IMR-90 (cell line): ENCODE measurements around the gene PPP1CA. TPM values are rescaled to one million over a fixed set of nuclear protein-coding genes. Genes with fewer than 3 reads are reported as not detected.

Source experiments
- ATAC-seq: fragments of 200-7000 bp; cut with Tn5 transposase; 2 replicates; pipeline ENCODE4 v1.9.1; 2020; ENCODE audit warnings: low read depth, mild to moderate bottlenecking, moderate library complexity
- BruUV-seq: library from RNA; stranded (reverse); fragments of 400-500 nt; replicated peaks from 2 replicates; lab custom pipeline; 2021; lab: Mats Ljungman, UMichigan
- CTCF ChIA-PET: fragments of 300-600 bp; formaldehyde crosslinking; extraction: SDS; loops from one replicate; lab custom pipeline; 2021; ENCODE audit warnings: antibody characterized with exemption; lab: Yijun Ruan, JAX
- POLR2A ChIA-PET: fragments of 300-600 bp; sonication (Branson Sonifier 250); formaldehyde crosslinking; loops from one replicate; lab custom pipeline; 2022; ENCODE audit warnings: antibody characterized with exemption; ENCODE audit not compliant: unreplicated experiment; lab: Charles Lee
- DNase-seq: peaks from one replicate; pipeline ENCODE4 v3.0.0; 2013
- H2AFZ ChIP-seq: replicated peaks from 2 replicates; pipeline ENCODE3; 2013; ENCODE audit warnings: low read length, mild to moderate bottlenecking; ENCODE audit not compliant: poor library complexity
- H2AK5ac ChIP-seq: 2 replicates; pipeline ENCODE4 v1.6.1; 2013; ENCODE audit warnings: low read depth, low read length, inconsistent platforms
- H2AK9ac ChIP-seq: replicated peaks from 2 replicates; pipeline ENCODE3; 2013; ENCODE audit warnings: mild to moderate bottlenecking, low read depth, low read length, moderate library complexity; ENCODE audit not compliant: poor library complexity
- H2BK120ac ChIP-seq: 2 replicates; pipeline ENCODE4 v1.6.1; 2013; ENCODE audit warnings: low read depth, low read length, inconsistent platforms
- H2BK15ac ChIP-seq: 3 replicates; pipeline ENCODE4 v1.6.1; 2013; ENCODE audit warnings: low read depth, low read length, inconsistent platforms
- H2BK20ac ChIP-seq: 2 replicates; pipeline ENCODE4 v1.6.1; 2013; ENCODE audit warnings: low read depth, mild to moderate bottlenecking, inconsistent platforms, low read length, moderate library complexity
- H2BK5ac ChIP-seq: 2 replicates; pipeline ENCODE4 v1.6.1; 2013; ENCODE audit warnings: mild to moderate bottlenecking, low read depth, low read length, inconsistent platforms; ENCODE audit not compliant: poor library complexity, severe bottlenecking
- H3K14ac ChIP-seq: replicated peaks from 2 replicates; pipeline ENCODE4 v1.6.1; 2013; ENCODE audit warnings: low read depth, low read length, inconsistent platforms
- H3K18ac ChIP-seq: 2 replicates; pipeline ENCODE4 v1.6.1; 2013; ENCODE audit warnings: low read depth, low read length, control low read depth
- H3K23ac ChIP-seq: 2 replicates; pipeline ENCODE4 v1.6.1; 2013; ENCODE audit warnings: low read depth, low read length, inconsistent platforms
- H3K27ac ChIP-seq: 2 replicates; pipeline ENCODE4 v1.5.1; 2013; ENCODE audit warnings: mild to moderate bottlenecking, control low read depth, low read length; ENCODE audit not compliant: insufficient read depth
- H3K27me3 ChIP-seq: 2 replicates; pipeline ENCODE4 v1.6.1; 2013; ENCODE audit warnings: low read length; ENCODE audit not compliant: control insufficient read depth, insufficient read depth
- H3K36me3 ChIP-seq: 2 replicates; pipeline ENCODE4 v1.6.1; 2013; ENCODE audit warnings: low read length, mixed read lengths; ENCODE audit not compliant: control insufficient read depth, insufficient read depth
- H3K4ac ChIP-seq: 2 replicates; pipeline ENCODE4 v1.6.1; 2013; ENCODE audit warnings: low read depth, low read length, inconsistent platforms
- H3K4me1 ChIP-seq: 2 replicates; pipeline ENCODE4 v1.6.1; 2013; ENCODE audit warnings: low read length, mixed read lengths; ENCODE audit not compliant: control insufficient read depth, insufficient read depth
- H3K4me2 ChIP-seq: 2 replicates; pipeline ENCODE4 v1.6.1; 2013; ENCODE audit warnings: low read depth, mild to moderate bottlenecking, control low read depth, low read length, moderate library complexity
- H3K4me3 ChIP-seq: 2 replicates; pipeline ENCODE4 v1.5.1; 2013; ENCODE audit warnings: low read depth, mild to moderate bottlenecking, control low read depth, low read length, moderate library complexity; ENCODE audit not compliant: insufficient read depth
- H3K56ac ChIP-seq: 2 replicates; pipeline ENCODE4 v1.6.1; 2013; ENCODE audit warnings: low read length, inconsistent platforms; ENCODE audit not compliant: insufficient read depth; ENCODE audit errors: extremely low read depth
- H3K79me1 ChIP-seq, 2 experiments: 2 replicates each; pipeline ENCODE4 v1.6.1; 2013; ENCODE audit warnings: low read length in 2 of 2, inconsistent platforms in 1 of 2, low read depth in 1 of 2
- H3K9ac ChIP-seq: 2 replicates; pipeline ENCODE4 v1.6.1; 2013; ENCODE audit warnings: low read depth, low read length, control low read depth
- H3K9me1 ChIP-seq: 2 replicates; pipeline ENCODE4 v1.6.1; 2013; ENCODE audit warnings: low read length, inconsistent platforms; ENCODE audit not compliant: insufficient read depth
- H3K9me3 ChIP-seq: 2 replicates; pipeline ENCODE4 v1.6.1; 2013; ENCODE audit warnings: low read length; ENCODE audit not compliant: control insufficient read depth, insufficient read depth
- H4K20me1 ChIP-seq: 2 replicates; pipeline ENCODE4 v1.6.1; 2013; ENCODE audit warnings: low read length, inconsistent platforms; ENCODE audit not compliant: insufficient read depth
- H4K5ac ChIP-seq: 2 replicates; pipeline ENCODE4 v1.6.1; 2013; ENCODE audit warnings: mild to moderate bottlenecking, low read depth, low read length, control low read depth
- H4K8ac ChIP-seq, 2 experiments: 2 replicates each; pipeline ENCODE4 v1.6.1; 2013; ENCODE audit warnings: low read depth in 2 of 2, low read length in 2 of 2, control low read depth in 1 of 2, inconsistent platforms in 1 of 2
- H4K91ac ChIP-seq: 2 replicates; pipeline ENCODE4 v1.6.1; 2013; ENCODE audit warnings: low read depth, low read length, inconsistent platforms; ENCODE audit not compliant: insufficient read depth
- CEBPB ChIP-seq: IDR thresholded peaks from 2 replicates; pipeline ENCODE4 v1.6.1; 2012; ENCODE audit warnings: low read depth, low read length, improper control_type of control experiment
- CTCF ChIP-seq: conservative IDR thresholded peaks from 2 replicates; pipeline ENCODE4 v1.5.1; 2012; ENCODE audit warnings: mild to moderate bottlenecking, low read depth, low read length, improper control_type of control experiment
- FOS ChIP-seq: fragments of 150-350 bp; IDR thresholded peaks from 2 replicates; pipeline ENCODE4 v1.6.1; 2016; ENCODE audit warnings: low read depth, low read length
- NFE2L2 ChIP-seq: fragments of 150-350 bp; IDR thresholded peaks from 2 replicates; pipeline ENCODE4 v1.6.1; 2016; ENCODE audit warnings: low read depth, mild to moderate bottlenecking, low read length
- RAD21 ChIP-seq: IDR thresholded peaks from 2 replicates; pipeline ENCODE4 v1.6.1; 2012; ENCODE audit warnings: low read length, improper control_type of control experiment
- RCOR1 ChIP-seq: IDR thresholded peaks from 2 replicates; pipeline ENCODE4 v1.6.1; 2012; ENCODE audit warnings: mild to moderate bottlenecking, low read length, improper control_type of control experiment; ENCODE audit not compliant: insufficient replicate concordance
- SMC3 ChIP-seq: fragments of 150-350 bp; IDR thresholded peaks from 2 replicates; pipeline ENCODE4 v1.6.1; 2016; ENCODE audit warnings: low read depth, mild to moderate bottlenecking, antibody characterized with exemption, low read length, moderate library complexity
- WGBS, 2 experiments: methylation state at CpG; one replicate each; pipeline versions ENCODE4 v1.1.5 to v1.1.7; 2013; ENCODE audit warnings: missing lambda C conversion rate in 2 of 2; ENCODE audit not compliant: insufficient read length in 1 of 2; ENCODE audit errors: extremely low coverage in 2 of 2; 5-methylcytosine and 5-hydroxymethylcytosine counted together
- dilution Hi-C: fragments of 300-500 bp; cut with HindIII; formaldehyde crosslinking; loops from one replicate; pipeline ENCODE4 v1.14.3; 2018; ENCODE audit warnings: low sequenced_read_pairs; ENCODE audit not compliant: unreplicated experiment
- in situ Hi-C: fragments of 300-500 bp; cut with MboI; formaldehyde crosslinking; loops from 3 replicates; pipeline ENCODE4 v1.14.3; 2019; ENCODE audit warnings: low sequenced_read_pairs, inconsistent platforms, mixed read lengths
- intact Hi-C: fragments of 100-400 bp; cut with micrococcal nuclease; formaldehyde crosslinking; loops from 2 replicates; pipeline ENCODE4 v1.10.0; 2022
- polyA plus RNA-seq, 3 experiments: library from polyadenylated mRNA; depleted of rRNA; stranded (reverse); fragments of >200 nt; gene quantifications; 2 replicates each; pipeline ENCODE4 v1.2.3, GENCODE V29; 2012; ENCODE audit warnings: low replicate concordance in 1 of 3
- total RNA-seq: library from RNA; depleted of rRNA; stranded (reverse); fragments of >200 nt; gene quantifications from 2 replicates; pipeline ENCODE4 v1.2.3, GENCODE V29; 2012

The PPP1CA gene
- total and polyA plus RNA-seq, 2 of the 4 experiments (the other 2 are of a cell fraction) = 228 to 313 TPM

GRCh38 chr11:67351275-67352005 is 50.2 kb downstream of the PPP1CA start:
- dilution Hi-C loops (no loop called here), in situ Hi-C loops (no loop called here), intact Hi-C loops (loop anchor here (1.0 kb wide), 1 partner anchor 31 kb away; no protein-coding TSS in a partner anchor)
- no peak overlapping the region; the same call in 1 of the 2 replicates for H3K14ac ChIP-seq
- H3K27me3 ChIP-seq = no peaks in the 10 kb centered on the region
- H4K20me1 ChIP-seq = peaks cover 6% of the 10 kb centered on the region
- H4K5ac ChIP-seq = peak overlapping the region; percentile 8; the same call in 1 of the 2 replicates
- H2AK5ac ChIP-seq = peak overlapping the region; percentile 85
- no peak overlapping the region; the same call in 1 of the 2 replicates for H3K56ac ChIP-seq
- peak overlapping the region in 1 of 2 experiments; percentile 72; a peak in 2 of 4 replicates for H4K8ac ChIP-seq
- H2BK20ac ChIP-seq = no peak overlapping the region
- H3K9me1 ChIP-seq = peaks cover 9% of the 10 kb centered on the region
- peaks cover 7 to 36% of the 10 kb centered on the region in 2 experiments; a peak in 3 of 4 replicates for H3K79me1 ChIP-seq
- peaks cover 28% of the 10 kb centered on the region for H3K4me1 ChIP-seq
- ChIA-PET CTCF (interaction anchor here (0.5 to 10.1 kb wide), 14 partner anchors 8 to 132 kb away, joined by 3 to 128 read pairs (median 3); partner anchors contain the start of genes AIP and TMEM134), POLR2A (interaction anchor here (0.6 kb wide), 3 partner anchors 22 to 31 kb away, joined by 4 to 8 read pairs (median 4); partner anchors contain the start of gene CLCF1)
- H3K9ac ChIP-seq = peak overlapping the region; percentile 26; the same call in 1 of the 2 replicates
- H3K36me3 ChIP-seq = peaks cover 3% of the 10 kb centered on the region; the same call in 1 of the 2 replicates
- peak overlapping the region; percentile 30 for H4K91ac ChIP-seq
- no peak overlapping the region for H2AK9ac ChIP-seq
- peak overlapping the region; percentile 77 for H3K4ac ChIP-seq
- peak overlapping the region; percentile 9; the same call in 1 of the 2 replicates for H3K4me2 ChIP-seq
- DNase-seq = peak; percentile 80
- ATAC-seq = peak; percentile 8; the same call in 1 of the 2 replicates
- WGBS, 2 experiments = 100% methylated on average over 3 of the region's 11 CpGs; no CpG with 5 or more reads in 1 of the 2 experiments
- H2BK5ac ChIP-seq = peak overlapping the region; percentile 19
- peak overlapping the region; percentile 78 for H3K23ac ChIP-seq
- peak overlapping the region; percentile 22 for H3K27ac ChIP-seq
- H3K18ac ChIP-seq = no peak overlapping the region
- TF ChIP-seq SMC3 (peak; percentile 79), CTCF (peak; percentile 89), RCOR1 (no peak), NFE2L2 (no peak), RAD21 (peak; percentile 75), CEBPB (no peak), FOS (peak; percentile 81)
- no TSS peak for BruUV-seq
- no peak overlapping the region for H2BK15ac ChIP-seq
- H2AFZ ChIP-seq = no peak overlapping the region
- H3K9me3 ChIP-seq = no peaks in the 10 kb centered on the region
- H2BK120ac ChIP-seq = no peak overlapping the region
- H3K4me3 ChIP-seq = no peak overlapping the region
